ENCODE data around the gene CALHM5. TPM values are rescaled to one million over a fixed set of nuclear protein-coding genes. Genes with fewer than 3 reads are reported as not detected.

The CALHM5 gene
- total RNA-seq, 2 experiments from 2014 or later, result not detected

DNA sequence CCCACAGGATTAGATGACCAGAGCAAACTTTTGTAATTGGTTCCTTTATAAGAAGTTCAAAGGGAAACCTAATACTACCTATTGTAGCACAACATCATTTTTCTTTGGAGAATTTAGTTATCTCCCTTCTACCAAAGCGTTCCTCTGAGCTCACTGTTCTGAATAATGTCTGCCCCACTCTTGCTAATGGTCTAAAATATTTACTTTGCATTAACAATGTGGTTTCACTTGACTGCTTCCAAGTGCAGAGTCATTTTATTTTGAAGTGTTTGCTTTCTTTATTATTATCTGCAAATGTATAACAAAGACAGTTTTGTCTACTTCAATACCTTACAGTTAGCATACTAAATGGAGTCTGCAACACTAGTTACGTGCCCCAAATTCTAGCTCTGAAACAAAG, 19.0 kb downstream of the CALHM5 start:
- H3K9me3 Mint-ChIP-seq (ENCODE audit: low read depth), result no peaks in the 10 kb centered on the region
- intact Hi-C loops (cut with DNase I, micrococcal nuclease), result loop anchor here in 1 of 2 experiments (5.0 kb wide), 1 partner anchor 263 kb away; no protein-coding TSS in a partner anchor
- no peaks in the 10 kb centered on the region for H3K36me3 Mint-ChIP-seq (ENCODE audit: low read depth)
- POLR2A ChIA-PET, result interaction anchor here (1.2 kb wide), 1 partner anchor 251 kb away, joined by 3 read pairs; the partner anchor contains the start of gene TSPYL1
- H3K27me3 Mint-ChIP-seq, result peaks cover 12% of the 10 kb centered on the region
- DNase-seq (no peak), ATAC-seq (no peak)
- no peaks in the 10 kb centered on the region for H3K4me1 Mint-ChIP-seq
- H3K27ac Mint-ChIP-seq, result no peak overlapping the region
- CTCF ChIA-PET, result interaction anchor here (0.6 to 1.3 kb wide), 3 partner anchors 28 to 312 kb away, joined by 3 to 4 read pairs (median 3); no protein-coding TSS in a partner anchor
- H3K4me3 Mint-ChIP-seq, result no peak overlapping the region

DNA sequence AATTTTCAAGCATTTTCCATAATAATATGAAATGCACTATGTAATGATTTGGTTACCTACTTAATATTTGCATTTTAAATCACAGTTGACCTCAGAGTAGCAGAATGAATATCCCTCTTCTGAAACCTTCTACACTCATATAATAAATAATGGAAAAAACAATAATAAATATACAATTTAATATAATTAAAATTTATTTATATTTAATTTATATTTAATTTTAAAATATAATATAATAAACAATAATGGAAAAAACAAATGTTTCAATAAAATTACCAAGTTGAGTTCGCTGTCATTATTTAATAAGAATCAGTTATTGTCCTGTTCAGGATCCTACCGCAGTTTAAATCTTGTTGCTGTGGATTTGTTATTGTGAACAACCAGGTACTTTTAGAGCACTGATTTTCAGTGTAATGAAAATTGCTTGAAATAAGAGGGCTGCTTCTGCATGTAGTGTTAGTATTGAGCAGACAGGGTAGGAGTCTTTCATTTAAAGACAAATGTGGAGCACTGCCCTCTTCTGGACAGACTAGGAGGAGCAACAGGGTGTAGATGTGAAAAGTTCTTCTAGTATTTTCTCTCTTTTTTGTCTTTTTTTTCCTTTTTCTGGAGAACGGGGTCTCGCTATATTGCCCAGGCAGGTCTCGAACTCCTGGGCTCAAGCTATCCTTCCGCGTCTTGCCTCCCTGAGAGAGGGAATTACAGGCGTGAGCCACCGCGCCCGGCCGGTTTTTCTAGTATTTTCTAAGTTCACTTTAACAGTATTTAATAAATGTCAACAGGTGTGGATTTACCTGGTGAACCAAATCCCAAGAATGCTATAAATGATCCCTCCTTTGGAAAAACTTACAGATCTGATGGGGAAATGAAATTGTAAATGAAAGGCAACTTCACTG, 20.5 kb downstream of the CALHM5 start:
- Mint-ChIP-seq H3K36me3 (ENCODE audit: low read depth) (no peaks in the 10 kb centered on the region), H3K27me3 (peaks cover 10% of the 10 kb centered on the region), H3K4me1 (no peaks in the 10 kb centered on the region), H3K27ac (no peak overlapping the region), H3K9me3 (ENCODE audit: low read depth) (no peaks in the 10 kb centered on the region), H3K4me3 (no peak overlapping the region)
- ATAC-seq (peak; percentile 91), DNase-seq (peak; percentile 77)
- ChIA-PET CTCF (interaction anchor here (0.6 to 4.4 kb wide), 11 partner anchors 8 to 242 kb away, joined by 3 to 76 read pairs (median 6); partner anchors contain the start of genes CALHM4 and RWDD1), POLR2A (no interaction called here)
- intact Hi-C loops (cut with DNase I, micrococcal nuclease), result loop anchor here (1.0 to 5.0 kb wide), 6 partner anchors 87 to 315 kb away; no protein-coding TSS in a partner anchor

DNA sequence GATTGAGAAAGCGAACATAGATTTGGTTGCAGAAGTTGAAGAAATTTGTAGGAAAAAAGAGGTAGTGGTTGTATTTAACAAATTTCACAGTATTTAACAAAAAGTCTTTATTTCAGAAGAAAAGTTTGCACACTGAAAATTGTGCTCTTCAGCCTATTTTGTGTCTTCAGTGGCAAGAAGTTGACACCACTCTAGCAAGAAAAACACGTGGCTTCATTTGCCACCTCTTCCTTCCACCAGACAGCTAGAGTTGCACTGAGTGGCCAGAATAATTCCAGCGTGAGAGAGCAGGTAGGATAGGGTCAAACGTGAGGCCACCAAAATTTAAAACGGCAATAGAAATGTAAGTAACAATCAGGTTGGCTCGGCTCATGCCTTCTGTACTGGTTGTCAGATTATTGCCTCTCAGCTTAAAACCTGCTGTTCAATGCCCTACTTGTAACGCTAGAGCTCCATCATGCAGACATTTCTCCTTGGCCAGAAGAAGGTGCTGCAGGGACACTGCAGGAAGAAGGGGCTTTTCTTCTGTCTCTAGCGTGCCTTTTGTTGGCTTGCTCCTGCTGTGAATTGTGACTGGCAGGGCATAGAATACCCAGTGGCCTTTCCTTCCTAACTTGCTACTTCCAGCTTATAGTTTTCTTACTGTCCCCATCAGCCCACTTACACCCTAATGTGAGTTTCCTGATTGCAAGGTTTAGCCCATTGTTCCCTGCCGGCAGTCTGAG, 22.0 kb downstream of the CALHM5 start:
- intact Hi-C loops (cut with DNase I, micrococcal nuclease), result loop anchor here (2.0 to 5.0 kb wide), 4 partner anchors 89 to 317 kb away; no protein-coding TSS in a partner anchor
- no peak for ATAC-seq

DNA sequence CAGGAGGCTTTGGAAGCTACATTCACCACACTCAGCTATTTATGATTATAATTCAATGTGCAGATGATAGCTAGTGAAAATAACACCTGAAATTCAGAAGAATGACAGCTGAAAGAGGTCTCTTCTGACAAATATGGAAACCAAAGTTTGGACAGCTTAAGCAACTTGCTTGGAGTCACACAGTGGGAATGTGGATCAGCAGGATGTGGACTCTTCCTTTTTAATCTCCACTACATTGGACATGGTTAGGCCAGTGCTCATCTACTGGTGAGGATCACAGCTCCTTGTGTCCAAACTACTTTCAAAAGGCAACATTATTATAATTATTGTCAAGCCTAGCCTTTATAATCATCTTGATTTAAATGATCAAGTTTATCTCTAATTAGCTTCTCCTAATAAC, 23.7 kb downstream of the CALHM5 start:
- no peak for ATAC-seq
- no peak overlapping the region for H3K27ac Mint-ChIP-seq
- DNase-seq, result no peak
- no peaks in the 10 kb centered on the region for H3K36me3 Mint-ChIP-seq (ENCODE audit: low read depth)
- intact Hi-C loops (cut with DNase I, micrococcal nuclease), result loop anchor here in 1 of 2 experiments (5.0 kb wide), 1 partner anchor 312 kb away; no protein-coding TSS in a partner anchor
- H3K27me3 Mint-ChIP-seq, result peaks cover 8% of the 10 kb centered on the region
- no peak overlapping the region for H3K4me3 Mint-ChIP-seq
- ChIA-PET CTCF (interaction anchor here (0.6 to 4.6 kb wide), 23 partner anchors 8 to 348 kb away, joined by 3 to 76 read pairs (median 4); partner anchors contain the start of genes CALHM4 and RWDD1), POLR2A (no interaction called here)
- no peaks in the 10 kb centered on the region for H3K4me1 Mint-ChIP-seq
- H3K9me3 Mint-ChIP-seq (ENCODE audit: low read depth), result no peaks in the 10 kb centered on the region

More for the DNA sequence above, 22.0 kb downstream of the CALHM5 start:
- Mint-ChIP-seq H3K9me3 (ENCODE audit: low read depth) (no peaks in the 10 kb centered on the region), H3K4me3 (no peak overlapping the region), H3K36me3 (ENCODE audit: low read depth) (no peaks in the 10 kb centered on the region), H3K4me1 (no peaks in the 10 kb centered on the region), H3K27ac (no peak overlapping the region), H3K27me3 (peaks cover 8% of the 10 kb centered on the region)
- POLR2A ChIA-PET, result interaction anchor here (0.7 kb wide), 1 partner anchor 315 kb away, joined by 4 read pairs; no protein-coding TSS in a partner anchor
- no peak for DNase-seq
- CTCF ChIA-PET, result interaction anchor here (0.8 to 4.6 kb wide), 15 partner anchors 8 to 265 kb away, joined by 3 to 76 read pairs (median 6); partner anchors contain the start of genes CALHM4 and RWDD1

DNA sequence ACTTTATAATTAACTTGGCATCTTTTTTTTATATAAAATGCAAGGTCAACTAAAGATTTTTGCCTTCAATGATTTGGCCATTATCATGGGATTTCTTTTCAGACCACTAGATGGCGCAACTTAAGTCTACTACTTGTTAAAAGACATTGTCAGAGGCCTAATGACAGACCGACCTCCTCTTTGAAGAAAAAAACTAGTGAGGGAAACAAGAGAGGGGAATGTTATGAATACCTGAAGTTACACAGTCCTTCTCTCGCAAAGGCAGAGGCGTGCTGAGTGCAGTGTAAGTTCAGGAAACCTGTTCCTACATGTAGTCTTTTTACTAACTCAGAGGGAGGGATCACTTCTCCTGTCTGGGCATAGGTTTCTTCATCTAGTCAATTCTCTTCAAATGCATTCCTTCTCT, 24.8 kb downstream of the CALHM5 start:
- no peak overlapping the region for H3K27ac Mint-ChIP-seq
- ChIA-PET POLR2A (no interaction called here), CTCF (interaction anchor here (0.8 to 4.6 kb wide), 6 partner anchors 24 to 268 kb away, joined by 3 to 39 read pairs (median 5); partner anchors contain the start of gene RWDD1)
- ATAC-seq (peak; percentile 75), DNase-seq (peak; percentile 9)
- no peaks in the 10 kb centered on the region for H3K36me3 Mint-ChIP-seq (ENCODE audit: low read depth)
- no peaks in the 10 kb centered on the region for H3K4me1 Mint-ChIP-seq
- intact Hi-C loops (cut with DNase I, micrococcal nuclease), result loop anchor here (1.0 to 5.0 kb wide), 4 partner anchors 25 to 311 kb away; no protein-coding TSS in a partner anchor
- no peak overlapping the region for H3K4me3 Mint-ChIP-seq
- H3K27me3 Mint-ChIP-seq, result peaks cover 10% of the 10 kb centered on the region
- no peaks in the 10 kb centered on the region for H3K9me3 Mint-ChIP-seq (ENCODE audit: low read depth)

DNA sequence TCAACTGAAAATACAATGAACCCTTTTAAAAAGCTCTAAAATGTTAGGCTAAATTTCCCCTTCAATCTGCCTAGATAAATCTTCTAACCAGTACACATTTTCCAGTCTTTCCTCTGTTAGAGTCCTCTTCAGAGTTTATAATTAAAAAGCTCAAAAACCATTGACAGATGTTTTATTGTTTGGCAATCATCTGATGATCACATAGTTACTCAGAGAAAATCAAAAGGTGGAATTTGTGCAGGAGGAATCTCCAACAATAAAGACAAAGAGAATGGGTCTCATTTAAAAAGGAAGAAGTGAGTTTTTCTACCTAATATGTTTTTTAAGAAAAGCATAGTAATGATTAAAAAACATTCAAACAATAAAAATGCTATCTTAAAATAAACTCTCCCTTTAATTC, 31.0 kb downstream of the CALHM5 start:
- POLR2A ChIA-PET, result no interaction called here
- ATAC-seq, result no peak
- Mint-ChIP-seq H3K9me3 (ENCODE audit: low read depth) (no peaks in the 10 kb centered on the region), H3K4me3 (no peak overlapping the region), H3K36me3 (ENCODE audit: low read depth) (no peaks in the 10 kb centered on the region), H3K4me1 (no peaks in the 10 kb centered on the region), H3K27ac (no peak overlapping the region), H3K27me3 (peaks cover 17% of the 10 kb centered on the region)
- DNase-seq, result no peak
- intact Hi-C loops (cut with DNase I, micrococcal nuclease), result no loop called here
- CTCF ChIA-PET, result interaction anchor here (0.7 to 4.5 kb wide), 7 partner anchors 9 to 254 kb away, joined by 3 to 19 read pairs (median 8); partner anchors contain the start of gene CALHM4

DNA sequence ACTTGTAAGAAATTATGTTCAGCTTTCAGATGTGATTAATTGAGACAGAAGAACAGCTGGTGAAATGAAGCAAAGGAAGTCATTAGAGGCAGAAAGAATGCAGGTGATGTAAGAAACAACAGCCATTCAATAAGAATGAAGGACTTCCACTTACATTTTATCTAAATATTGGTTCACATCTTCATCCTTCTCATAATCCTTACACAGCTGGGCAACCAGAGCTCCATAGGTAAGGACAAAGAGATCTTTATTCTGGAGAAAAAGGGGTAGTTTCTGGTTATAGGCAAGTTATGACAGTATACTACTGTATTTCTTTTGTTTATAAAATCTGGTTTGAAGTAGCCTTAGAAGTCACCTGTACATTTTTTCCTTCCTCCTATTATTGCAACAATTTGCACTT, 31.7 kb downstream of the CALHM5 start:
- Mint-ChIP-seq H3K9me3 (ENCODE audit: low read depth) (no peaks in the 10 kb centered on the region), H3K4me3 (no peak overlapping the region), H3K36me3 (ENCODE audit: low read depth) (no peaks in the 10 kb centered on the region), H3K27me3 (peaks cover 17% of the 10 kb centered on the region), H3K4me1 (no peaks in the 10 kb centered on the region), H3K27ac (no peak overlapping the region)
- ChIA-PET POLR2A (no interaction called here), CTCF (interaction anchor here (1.1 to 4.5 kb wide), 4 partner anchors 9 to 255 kb away, joined by 3 to 15 read pairs (median 8); partner anchors contain the start of gene CALHM4)
- DNase-seq, result no peak
- no peak for ATAC-seq
- intact Hi-C loops (cut with DNase I, micrococcal nuclease), result no loop called here

DNA sequence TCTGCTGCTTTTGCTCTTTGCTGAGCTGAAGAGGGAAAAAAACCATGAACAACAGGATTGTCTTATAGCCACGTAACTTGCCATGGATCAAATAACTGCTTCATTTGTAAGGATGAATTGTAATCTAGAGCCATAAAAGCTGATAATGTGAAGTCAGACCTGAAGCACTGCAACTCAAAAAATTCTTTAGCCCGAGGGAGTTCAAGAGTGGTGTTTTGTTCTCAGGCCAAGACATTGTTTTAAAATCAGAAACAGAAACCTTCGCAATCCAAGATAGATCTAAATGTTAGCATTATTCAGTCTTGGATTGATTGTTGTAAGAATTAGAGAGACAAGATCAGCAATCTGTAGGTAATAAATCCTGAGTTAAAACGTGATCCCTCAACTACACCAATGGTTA, 34.2 kb downstream of the CALHM5 start, which contains the start of gene TRAPPC3L:
TSS of gene TRAPPC3L (minus strand) at position 34 of the 400 bp plus-strand sequence. CDS start 170 bp downstream, outside the sequence.
- Mint-ChIP-seq H3K36me3 (ENCODE audit: low read depth) (no peaks in the 10 kb centered on the region), H3K27me3 (peaks cover 16% of the 10 kb centered on the region), H3K27ac (no peak within 1 kb of the TSS), H3K9me3 (ENCODE audit: low read depth) (no peaks in the 10 kb centered on the region), H3K4me1 (no peaks in the 10 kb centered on the region), H3K4me3 (no peak within 1 kb of the TSS)
- ChIA-PET POLR2A (no interaction called here), CTCF (interaction anchor here (1.1 kb wide), 1 partner anchor 10 kb away, joined by 3 read pairs; no protein-coding TSS in a partner anchor)
- intact Hi-C loops (cut with DNase I, micrococcal nuclease), result no loop called here
- no peak for ATAC-seq
- DNase-seq, result no peak

DNA sequence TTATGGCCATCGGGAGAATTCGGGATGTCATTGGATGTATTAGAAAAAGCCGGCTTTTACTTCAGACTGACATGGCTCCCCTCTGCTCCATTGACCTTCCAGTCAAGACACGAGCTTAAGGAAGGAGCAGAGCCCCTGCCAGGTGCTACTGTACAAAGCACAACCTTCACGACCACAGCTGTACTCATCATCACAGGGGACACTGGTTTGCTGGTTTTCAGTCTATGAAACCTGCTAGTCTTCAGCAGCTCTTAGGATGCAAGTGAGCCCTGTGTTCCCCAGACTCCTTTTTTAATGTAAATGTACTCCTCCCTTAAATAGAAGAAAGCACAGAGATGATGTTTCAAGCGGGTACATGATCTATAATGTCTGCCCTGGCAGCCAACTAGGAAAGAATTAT, 35.9 kb downstream of the CALHM5 start:
- H3K27me3 Mint-ChIP-seq, result peaks cover 17% of the 10 kb centered on the region
- H3K9me3 Mint-ChIP-seq (ENCODE audit: low read depth), result no peaks in the 10 kb centered on the region
- no peaks in the 10 kb centered on the region for H3K4me1 Mint-ChIP-seq
- intact Hi-C loops (cut with DNase I, micrococcal nuclease), result no loop called here
- ATAC-seq (no peak), DNase-seq (no peak)
- H3K27ac Mint-ChIP-seq, result no peak overlapping the region
- H3K36me3 Mint-ChIP-seq (ENCODE audit: low read depth), result no peaks in the 10 kb centered on the region
- POLR2A ChIA-PET, result no interaction called here
- CTCF ChIA-PET, result no interaction called here
- H3K4me3 Mint-ChIP-seq, result no peak overlapping the region

DNA sequence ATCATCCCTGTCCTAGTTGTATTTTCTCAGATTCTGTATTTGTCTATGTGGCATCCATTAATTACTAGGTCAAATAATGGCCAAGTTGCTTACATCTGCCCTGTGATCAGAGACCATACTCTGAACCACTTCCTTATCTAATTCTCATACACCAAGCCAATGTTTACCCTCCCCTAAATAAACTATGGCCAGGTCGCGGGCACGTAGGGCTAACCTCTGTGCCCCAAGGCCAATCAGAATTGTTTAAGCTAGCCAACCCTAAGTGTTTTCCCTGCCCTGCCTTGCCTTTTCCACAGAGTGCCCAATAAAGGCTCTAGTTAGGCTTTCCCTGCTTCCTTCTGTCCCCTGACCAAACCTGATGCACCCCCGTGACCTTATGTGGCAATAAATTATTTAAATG, 39.4 kb downstream of the CALHM5 start:
- Mint-ChIP-seq H3K27ac (no peak overlapping the region), H3K36me3 (ENCODE audit: low read depth) (no peaks in the 10 kb centered on the region), H3K9me3 (ENCODE audit: low read depth) (no peaks in the 10 kb centered on the region), H3K4me3 (no peak overlapping the region), H3K4me1 (no peaks in the 10 kb centered on the region), H3K27me3 (peaks cover 16% of the 10 kb centered on the region)
- no peak for DNase-seq
- intact Hi-C loops (cut with DNase I, micrococcal nuclease), result no loop called here
- ATAC-seq, result no peak
- CTCF ChIA-PET, result interaction anchor here (1.1 to 2.0 kb wide), 3 partner anchors 10 to 13 kb away, joined by 3 to 8 read pairs (median 6); no protein-coding TSS in a partner anchor
- POLR2A ChIA-PET, result no interaction called here

DNA sequence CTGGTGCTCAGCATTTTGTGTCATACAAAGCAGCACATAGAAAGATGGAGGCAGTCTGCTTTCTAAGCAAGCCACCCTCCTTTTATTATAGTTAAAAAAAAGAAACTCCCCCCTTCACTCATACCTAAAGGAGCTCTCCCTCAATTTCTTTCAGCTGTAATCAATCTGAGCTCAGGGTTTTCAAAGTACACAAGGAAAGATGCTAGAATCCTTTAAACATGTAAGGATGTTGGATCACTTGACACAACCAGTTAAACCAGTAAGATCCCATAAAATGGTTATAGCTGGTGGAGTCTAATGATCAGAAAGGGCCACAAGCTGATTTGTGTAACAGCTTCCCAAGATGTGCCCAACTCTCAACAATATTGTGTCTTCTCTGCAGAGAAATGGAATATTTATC, 42.0 kb downstream of the CALHM5 start, which contains the start of gene CALHM4:
TSS of gene CALHM4 (plus strand) at position 301 of the 400 bp plus-strand sequence. CDS start at position 344, 43 bp downstream.
- H3K4me1 Mint-ChIP-seq, result no peaks in the 10 kb centered on the region
- POLR2A ChIA-PET, result no interaction called here
- peaks cover 13% of the 10 kb centered on the region for H3K27me3 Mint-ChIP-seq

More for the DNA sequence above, 42.0 kb downstream of the CALHM5 start, which contains the start of gene CALHM4:
- Mint-ChIP-seq H3K27ac (no peak within 1 kb of the TSS), H3K36me3 (ENCODE audit: low read depth) (no peaks in the 10 kb centered on the region), H3K4me3 (no peak within 1 kb of the TSS), H3K9me3 (ENCODE audit: low read depth) (no peaks in the 10 kb centered on the region)
- CTCF ChIA-PET, result interaction anchor here (0.5 to 3.3 kb wide), 7 partner anchors 10 to 245 kb away, joined by 3 to 20 read pairs (median 4); no protein-coding TSS in a partner anchor
- DNase-seq, result no peak
- no peak for ATAC-seq
- intact Hi-C loops (cut with DNase I, micrococcal nuclease), result no loop called here
